Measurements from ENCODE around the gene ECE1. TPM values are rescaled to one million over a fixed set of nuclear protein-coding genes. Genes with fewer than 3 reads are reported as not detected.
"Not testable (repeated sequence)": the region's sequence is repeated elsewhere in the genome, so short reads cannot be mapped to it uniquely, and the experiment has no call there.

ECE1 gene
- polyA plus RNA-seq, 3 donors = 43.4 to 46.6 (median 44.2) TPM

DNA sequence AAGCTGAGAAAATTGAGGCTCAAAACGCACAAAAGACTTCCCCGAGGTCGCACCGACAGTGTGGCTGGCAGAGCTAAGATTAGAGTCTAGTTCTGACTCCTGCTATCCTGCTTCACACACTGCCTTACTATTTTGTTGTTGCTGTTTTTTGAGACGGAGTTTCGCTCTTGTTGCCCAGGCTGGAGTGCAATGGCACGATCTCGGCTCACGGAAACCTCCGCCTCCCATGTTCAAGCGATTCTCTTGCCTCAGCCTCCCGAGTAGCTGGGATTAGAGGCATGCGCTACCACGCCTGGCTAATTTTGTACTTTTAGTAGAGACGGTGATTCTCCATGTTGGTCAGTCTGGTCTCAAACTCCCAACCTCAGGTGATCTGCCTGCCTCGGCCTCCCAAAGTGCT is 112.0 kb downstream of the ECE1 start:
- DNase-seq (ENCODE audit: extremely low read depth in 1 of 11, low read depth in 9 of 11, low spot score in 4 of 11) = not testable (repeated sequence)

DNA sequence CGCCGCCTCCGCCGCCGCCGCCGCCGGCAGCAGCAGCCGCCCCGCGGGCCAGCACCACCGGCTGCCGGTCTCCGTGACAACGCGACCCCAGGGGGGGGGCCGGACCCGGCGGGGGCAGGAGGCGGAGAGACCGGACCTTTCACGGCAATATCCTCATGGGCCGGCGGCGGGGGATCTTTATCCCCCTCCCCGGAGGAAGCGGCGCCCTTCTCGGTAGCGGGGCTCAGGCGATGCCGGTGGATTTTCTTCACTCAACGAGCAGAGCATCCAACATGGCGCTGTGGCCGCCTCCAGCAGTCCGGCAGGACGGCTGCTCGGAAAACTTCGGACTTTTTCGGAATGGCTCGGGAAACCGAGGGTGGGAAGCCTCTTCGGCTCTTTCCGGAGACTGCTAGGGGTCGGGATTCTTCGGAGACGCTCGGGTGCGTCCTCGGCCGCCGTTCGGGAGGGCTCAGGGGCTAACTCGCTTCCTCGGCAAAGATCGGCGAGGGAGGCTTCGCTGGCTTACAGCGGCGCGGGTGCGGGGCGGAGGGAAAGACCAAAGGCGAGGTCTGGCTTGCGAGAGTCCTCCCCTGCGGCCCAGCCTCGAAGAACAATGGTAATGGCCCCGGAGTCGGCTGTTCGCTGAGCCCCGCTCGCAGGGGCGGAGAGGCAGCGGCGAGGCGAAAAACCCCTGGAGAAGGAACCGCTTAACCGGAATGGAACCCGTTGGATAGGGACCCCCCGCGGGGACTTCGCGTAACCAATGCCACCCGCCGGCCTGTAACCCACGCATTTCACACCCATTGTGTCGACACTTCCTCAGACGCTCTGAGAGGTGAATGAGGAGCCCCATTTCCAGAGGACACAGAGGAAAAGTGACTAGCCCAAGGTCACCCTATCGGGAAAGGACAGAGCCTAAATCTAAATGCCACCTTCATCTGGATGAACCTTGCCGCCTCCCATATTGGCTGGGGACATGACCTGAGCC is 113.4 kb downstream of the ECE1 start, which contains the start of gene EIF4G3:
Gene EIF4G3 (minus strand): TSS at position 312 of the 970 bp plus-strand sequence. CDS start 174,155 bp downstream, outside the sequence.
- DNase-seq (ENCODE audit: extremely low read depth in 1 of 11, low read depth in 9 of 11, low spot score in 4 of 11) = peak; percentile 95 to 100 (median 98)

DNA sequence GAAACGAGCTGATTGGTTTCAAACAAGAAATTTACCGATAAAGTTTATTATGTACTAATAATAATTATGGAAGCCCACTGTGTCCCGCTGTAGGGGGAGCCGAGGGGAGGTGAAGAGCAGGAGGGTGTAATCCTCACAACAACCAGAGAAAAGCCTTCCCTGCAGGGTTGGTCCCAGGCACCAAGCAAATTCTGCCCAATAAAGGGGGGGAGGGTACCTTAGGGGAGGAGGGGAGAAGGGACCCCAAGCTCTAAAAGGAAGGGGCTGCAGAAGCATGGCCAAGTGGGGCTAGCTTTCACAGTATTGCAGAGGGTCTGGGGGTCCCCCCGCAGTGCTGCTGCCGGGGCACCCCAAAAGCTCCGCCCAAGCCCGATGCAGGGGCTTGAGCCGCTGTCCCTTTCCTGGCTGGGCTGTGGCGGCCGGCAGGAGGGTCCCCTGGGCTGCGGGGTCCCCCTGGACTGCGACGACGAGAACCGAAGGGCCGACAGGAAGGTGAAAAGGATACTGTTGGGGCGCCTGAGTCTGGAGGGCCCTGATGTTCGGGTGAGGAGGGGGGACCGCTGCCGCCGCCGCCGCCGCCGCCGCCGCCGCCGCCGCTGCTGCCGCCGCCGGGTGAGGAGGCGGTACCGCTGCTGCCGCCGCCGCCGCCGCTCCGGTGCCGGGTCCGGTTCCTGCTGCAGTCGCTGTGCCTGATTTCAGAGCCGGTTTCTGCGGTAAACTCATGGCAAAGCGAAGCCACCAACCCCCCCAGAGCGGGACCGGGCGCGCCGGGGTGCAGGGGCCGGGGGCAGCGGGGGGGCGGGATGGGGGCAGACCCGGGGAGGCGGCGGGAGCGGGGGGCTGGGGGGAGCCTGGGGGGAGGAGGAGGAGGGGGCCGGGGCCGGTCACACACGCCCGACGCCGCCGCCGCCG is 114.3 kb downstream of the ECE1 start:
- DNase-seq (ENCODE audit: extremely low read depth in 1 of 11, low read depth in 9 of 11, low spot score in 4 of 11) = peak in 2 of 11 donors; percentile 26 to 28

DNA sequence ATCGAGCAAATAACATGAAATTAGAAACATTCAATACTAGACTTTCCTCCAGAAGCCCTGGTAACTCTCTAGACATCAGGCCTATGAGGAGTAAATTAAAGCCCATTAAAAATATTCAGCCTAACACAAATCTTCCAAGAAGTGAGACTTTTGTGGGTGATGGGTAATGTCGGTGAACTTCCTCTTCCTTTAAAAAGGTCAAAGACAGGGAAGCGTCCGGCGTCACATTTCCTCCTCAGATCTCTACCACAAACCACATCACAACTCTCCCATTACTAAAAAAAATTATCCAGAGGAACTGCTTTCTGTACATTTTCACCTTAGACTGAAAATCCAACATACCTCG is 115.0 kb downstream of the ECE1 start:
- DNase-seq (ENCODE audit: extremely low read depth in 1 of 11, low read depth in 9 of 11, low spot score in 4 of 11) = peak in 1 of 11 donors; percentile 28

DNA sequence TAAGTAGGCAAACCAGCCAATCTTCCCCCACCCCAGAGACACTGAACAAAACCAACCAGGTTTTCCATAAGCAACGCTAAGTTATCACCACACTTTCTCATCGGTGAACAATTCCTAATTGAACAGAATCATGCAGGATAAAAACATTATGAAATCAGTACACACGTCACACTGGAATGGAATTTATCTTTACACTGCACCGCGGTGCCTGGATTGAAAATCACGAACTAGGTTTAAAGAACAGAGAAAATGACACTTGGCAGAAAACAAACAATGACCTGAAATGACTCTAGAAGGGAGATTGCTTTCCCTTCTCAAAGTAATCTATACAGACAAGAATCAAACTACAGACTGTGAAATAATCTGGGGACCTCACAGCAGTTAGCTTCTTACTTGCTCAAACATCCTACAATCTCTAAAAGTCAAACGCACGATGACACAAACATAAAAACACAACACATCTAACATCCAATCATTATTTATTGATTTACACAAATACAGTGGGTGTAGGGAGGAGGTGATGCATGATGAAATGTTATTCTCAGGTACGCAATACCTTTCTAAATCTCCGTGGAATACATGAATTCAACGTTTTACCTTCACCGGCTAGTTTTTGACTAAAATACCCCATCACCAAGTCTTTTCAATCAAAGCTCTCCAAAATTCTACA is 115.5 kb downstream of the ECE1 start:
- DNase-seq (ENCODE audit: extremely low read depth in 1 of 11, low read depth in 9 of 11, low spot score in 4 of 11) = no peak

DNA sequence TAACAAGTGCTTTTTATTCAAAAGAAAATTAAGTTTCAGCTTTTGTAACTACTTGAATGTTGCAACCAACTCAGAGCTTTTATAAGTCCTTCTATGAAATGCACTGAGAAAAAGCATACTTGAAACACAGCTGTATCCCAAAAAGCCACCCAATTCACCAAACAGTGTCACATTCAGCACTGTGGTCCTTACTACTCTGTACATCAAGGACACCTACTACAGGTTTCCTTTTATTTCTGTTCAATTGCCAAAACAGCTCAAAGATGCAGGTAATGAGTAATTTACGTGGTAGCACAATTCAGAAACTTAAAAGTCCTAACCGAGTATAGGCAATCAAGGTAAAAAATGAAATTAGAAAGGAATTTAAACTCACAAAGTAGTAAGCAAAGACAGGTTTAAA is 116.0 kb downstream of the ECE1 start:
- DNase-seq (ENCODE audit: extremely low read depth in 1 of 11, low read depth in 9 of 11, low spot score in 4 of 11) = no peak

DNA sequence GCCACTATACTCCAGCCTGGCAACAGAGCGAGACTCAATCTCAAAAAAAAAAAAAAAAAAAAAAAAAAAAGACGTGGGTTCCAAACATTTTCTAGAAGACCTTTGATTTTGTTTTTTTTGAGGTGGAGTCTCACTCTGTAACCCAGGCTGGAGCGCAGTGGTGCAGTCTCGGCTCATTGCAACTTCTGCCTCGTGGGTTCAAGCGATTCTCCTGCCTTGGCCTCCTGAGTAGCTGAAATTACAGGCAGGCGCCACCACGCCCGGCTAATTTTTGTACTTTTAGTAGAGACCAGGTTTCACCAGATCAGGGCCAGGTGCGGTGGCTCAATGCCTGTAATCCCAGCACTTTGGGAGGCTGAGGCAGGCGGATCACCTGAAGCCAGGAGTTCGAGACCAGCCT is 117.2 kb downstream of the ECE1 start:
- not testable (repeated sequence) for DNase-seq (ENCODE audit: extremely low read depth in 1 of 11, low read depth in 9 of 11, low spot score in 4 of 11)

DNA sequence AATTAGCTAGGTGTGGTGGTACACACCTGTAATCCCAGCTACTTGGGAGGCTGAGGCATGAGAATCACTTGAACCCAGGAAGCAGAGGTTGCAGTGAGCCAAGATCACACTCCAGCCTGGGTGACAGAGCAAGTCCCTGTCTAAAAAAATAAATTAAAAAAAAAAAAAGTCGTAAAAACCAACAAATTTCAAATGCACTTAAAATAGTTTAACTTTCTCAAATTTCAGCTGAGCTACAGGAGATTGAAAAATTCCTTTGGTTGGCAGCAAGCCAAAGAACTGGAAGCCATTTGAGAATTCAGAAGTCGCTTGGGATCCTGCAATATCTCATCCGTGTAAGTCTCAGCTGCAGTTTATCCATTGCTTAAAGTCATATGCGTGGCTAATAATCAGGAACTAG is 119.4 kb downstream of the ECE1 start:
- DNase-seq (ENCODE audit: extremely low read depth in 1 of 11, low read depth in 9 of 11, low spot score in 4 of 11) = peak in 5 of 11 donors; percentile 37 to 74 (median 51)

DNA sequence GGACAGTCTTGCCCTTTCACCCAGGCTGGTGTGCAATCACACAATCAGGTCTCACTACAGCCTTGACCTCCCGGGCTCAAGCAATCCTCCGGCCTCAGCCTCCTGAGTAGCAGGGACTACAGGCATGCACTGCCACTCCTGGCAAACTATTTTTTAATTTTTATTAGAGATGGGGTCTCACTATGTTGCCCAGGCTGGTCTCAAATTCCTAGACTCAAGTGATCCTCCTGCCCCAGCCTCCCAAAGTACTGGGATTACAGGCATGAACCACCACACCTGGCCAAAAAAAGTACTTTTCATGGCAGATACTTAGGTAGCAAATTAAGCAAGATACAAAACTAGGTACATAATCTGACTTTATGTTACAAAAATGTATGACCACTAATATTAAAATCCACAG is 121.8 kb downstream of the ECE1 start:
- no peak for DNase-seq (ENCODE audit: extremely low read depth in 1 of 11, low read depth in 9 of 11, low spot score in 4 of 11)

Other genes starting within 250 kb of the ECE1 start
- 10 to 100 TPM; 67.4 to 73.2 (median 70.4) TPM for gene EIF4G3, start 113.6 kb downstream of the ECE1 start, polyA plus RNA-seq (ENCODE audit: insufficient read length in 3 of 3)
- gene NBPF3, start 149.7 kb upstream of the ECE1 start, polyA plus RNA-seq (ENCODE audit: insufficient read length in 3 of 3) = 10 to 100 TPM; 11.1 to 19.2 (median 17.7) TPM
- gene ALPL, start 219.0 kb upstream of the ECE1 start, polyA plus RNA-seq (ENCODE audit: insufficient read length in 3 of 3) = 10 to 100 TPM; 36.5 to 47.9 (median 41.4) TPM